ENCODE results near the gene RAN. TPM values are rescaled to one million over a fixed set of nuclear protein-coding genes. Genes with fewer than 3 reads are reported as not detected.

RAN gene
- total and polyA plus RNA-seq, 3 donors from 2014 or later, result 289 to 966 (median 304) TPM

GRCh38 chr12:130832561-130833209 lies 39.2 kb upstream of the RAN start:
- peaks cover 7% of the 10 kb centered on the region for H3K4me1 ChIP-seq
- no peaks in the 10 kb centered on the region for H3K27me3 ChIP-seq
- H3K4me3 ChIP-seq, result no peak overlapping the region
- no peaks in the 10 kb centered on the region for H3K36me3 ChIP-seq (ENCODE audit: low read depth, missing control alignments)
- intact Hi-C loops (cut with DNase I; ENCODE audit: low total_unique reads), result no loop called here
- WGBS, 2 donors, result 74 to 80% methylated on average over 17 of the region's 17 CpGs
- TF ChIP-seq CTCF (IDR thresholded peaks at IDR 0.05), result no peak
- H3K9me3 ChIP-seq, result no peaks in the 10 kb centered on the region
- no peak overlapping the region for H3K27ac ChIP-seq
- DNase-seq, result no peak

GRCh38 chr12:130835011-130835410 lies 36.9 kb upstream of the RAN start:
- TF ChIP-seq CTCF (IDR thresholded peaks at IDR 0.05), result no peak
- TF ChIP-seq POLR2A (IDR thresholded peaks at IDR 0.05), result no peak
- intact Hi-C loops (cut with DNase I; ENCODE audit: low total_unique reads), result no loop called here
- no peak for DNase-seq
- no peaks in the 10 kb centered on the region for H3K36me3 ChIP-seq (ENCODE audit: low read depth, missing control alignments)
- no peak overlapping the region for H3K4me3 ChIP-seq
- H3K9me3 ChIP-seq, result no peaks in the 10 kb centered on the region
- H3K4me1 ChIP-seq, result peaks cover 19% of the 10 kb centered on the region
- 80 to 86% methylated on average over 11 of the region's 11 CpGs for WGBS, 2 donors
- H3K27me3 ChIP-seq, result no peaks in the 10 kb centered on the region
- H3K27ac ChIP-seq, result no peak overlapping the region

GRCh38 chr12:130835436-130835835 lies 36.4 kb upstream of the RAN start:
- peaks cover 20% of the 10 kb centered on the region for H3K4me1 ChIP-seq
- H3K4me3 ChIP-seq, result no peak overlapping the region
- H3K9me3 ChIP-seq, result no peaks in the 10 kb centered on the region
- DNase-seq, result no peak
- no peaks in the 10 kb centered on the region for H3K27me3 ChIP-seq
- intact Hi-C loops (cut with DNase I; ENCODE audit: low total_unique reads), result no loop called here
- TF ChIP-seq POLR2A (IDR thresholded peaks at IDR 0.05) (no peak), CTCF (IDR thresholded peaks at IDR 0.05) (no peak)
- WGBS, 2 donors, result 88 to 90% methylated on average over 6 of the region's 6 CpGs
- H3K36me3 ChIP-seq (ENCODE audit: low read depth, missing control alignments), result no peaks in the 10 kb centered on the region
- no peak overlapping the region for H3K27ac ChIP-seq

- Histone ChIP-seq H3K4me1 (peaks cover 13% of the 10 kb centered on the region), H3K27ac (peak overlapping the region; percentile 55 to 77), H3K27me3 (no peaks in the 10 kb centered on the region), H3K4me3 (peak overlapping the region; percentile 77 to 95), H3K36me3 (ENCODE audit: low read depth, missing control alignments) (no peaks in the 10 kb centered on the region), H3K9me3 (no peaks in the 10 kb centered on the region)
- DNase-seq, result peak; percentile 35
- 2 to 5% methylated on average over 10 to 33 of the region's 38 CpGs for WGBS, 2 donors
- TF ChIP-seq POLR2A (IDR thresholded peaks at IDR 0.05), result no peak
- TF ChIP-seq CTCF (IDR thresholded peaks at IDR 0.05), result no peak
- intact Hi-C loops (cut with DNase I; ENCODE audit: low total_unique reads), result no loop called here
Observed at GRCh38 chr12:130838284-130838950, 33.4 kb upstream of the RAN start.

All from testis (tissue), 3 donors.